OCI-LY3 (cell line): ENCODE results near the gene TSPO2.

Experiments
- H2AFZ ChIP-seq: fragments of 200-600, 300-600 bp; shearing (Covaris generic); 2 replicates; pipeline ENCODE4 v1.6.0; 2014; ENCODE audit warnings: antibody characterized with exemption, low read depth, low read length
- H3K27ac ChIP-seq: fragments of 200-600, 300-600 bp; sonication (generic); 2 replicates; pipeline ENCODE4 v1.5.1; 2014; ENCODE audit warnings: mild to moderate bottlenecking, low read length, moderate library complexity, mixed read lengths
- H3K27me3 ChIP-seq: fragments of 200-600, 300-600 bp; sonication (generic); 2 replicates; pipeline ENCODE4 v1.6.1; 2014; ENCODE audit warnings: low read depth, low read length, mixed read lengths
- H3K36me3 ChIP-seq: fragments of 200-600, 300-600 bp; sonication (generic); replicated peaks from 2 replicates; pipeline ENCODE3; 2014; ENCODE audit warnings: low read depth, low read length, mixed read lengths
- H3K4me1 ChIP-seq: fragments of 300-600, 200-600 bp; sonication (generic); 2 replicates; pipeline ENCODE4 v1.6.1; 2014; ENCODE audit warnings: low read length, mixed read lengths
- H3K4me2 ChIP-seq: fragments of 200-600, 300-600 bp; sonication (generic); 2 replicates; pipeline ENCODE4 v1.6.1; 2014; ENCODE audit warnings: low read length, mixed read lengths
- H3K4me3 ChIP-seq: fragments of 300-600, 200-600 bp; sonication (generic); 2 replicates; pipeline ENCODE4 v1.5.1; 2014; ENCODE audit warnings: antibody characterized with exemption, mild to moderate bottlenecking, low read length, moderate library complexity
- H3K79me2 ChIP-seq: fragments of 300-600, 200-600 bp; shearing (Covaris generic); 2 replicates; pipeline ENCODE4 v1.6.1; 2014; ENCODE audit warnings: mild to moderate bottlenecking, low read length, mixed read lengths
- H3K9ac ChIP-seq: fragments of 300-600, 200-600 bp; shearing (Covaris generic); 2 replicates; pipeline ENCODE4 v1.6.0; 2014; ENCODE audit warnings: mild to moderate bottlenecking, low read length, moderate library complexity
- H3K9me3 ChIP-seq: fragments of 200-600, 300-600 bp; shearing (Covaris generic); 2 replicates; pipeline ENCODE4 v1.6.1; 2014; ENCODE audit warnings: low read length, mixed read lengths; ENCODE audit not compliant: insufficient read depth
- H4K20me1 ChIP-seq: fragments of 200-600, 300-600 bp; sonication (generic); 2 replicates; pipeline ENCODE4 v1.6.1; 2016; ENCODE audit warnings: low read length, mixed read lengths; ENCODE audit not compliant: insufficient read depth
- CTCF ChIP-seq: fragments of 200-600, 300-600 bp; sonication (generic); IDR thresholded peaks from 2 replicates; pipeline ENCODE4 v1.5.1; 2014; ENCODE audit warnings: antibody characterized with exemption, low read length, low read depth
- EZH2phosphoT487 ChIP-seq: fragments of 200-600 bp; shearing (Covaris generic); IDR thresholded peaks from 2 replicates; pipeline ENCODE4 v1.6.1; 2018; ENCODE audit warnings: antibody characterized with exemption, mixed run types, low read depth

Gene TSPO2

DNA sequence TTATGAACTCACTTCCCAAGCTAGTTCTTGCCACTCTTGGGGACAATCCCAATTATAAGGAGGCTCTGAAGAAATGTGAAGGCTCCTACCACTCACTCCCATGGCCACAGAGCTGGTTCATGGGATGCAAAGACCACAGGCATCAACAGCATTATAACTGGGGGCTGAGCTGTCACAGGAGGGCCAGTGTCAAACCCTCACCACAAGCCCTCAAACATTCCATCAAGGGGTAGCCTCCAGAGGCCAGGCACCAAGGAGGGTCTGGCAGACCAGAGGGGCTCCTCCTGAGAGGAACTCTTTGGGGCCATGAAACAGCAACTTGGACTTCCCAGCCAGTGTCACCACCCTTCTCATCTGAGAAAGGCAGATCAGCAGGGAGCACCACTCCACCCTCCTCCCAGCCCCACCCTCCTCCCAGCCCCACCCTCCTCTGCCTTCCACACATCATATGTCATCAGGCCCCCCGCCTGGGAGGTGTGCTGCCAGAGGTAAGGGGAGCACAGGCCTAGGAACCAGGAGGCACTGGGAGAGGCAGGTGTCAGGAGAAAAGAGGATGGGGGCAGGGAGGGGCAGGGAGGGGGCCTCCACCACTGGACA is 1.2 kb upstream of the TSPO2 start:
- peak overlapping the region; percentile 55 for H3K4me2 ChIP-seq
- H3K27me3 ChIP-seq: peaks cover 23% of the 10 kb centered on the region; the same call in 1 of the 2 replicates
- TF ChIP-seq CTCF: no peak
- TF ChIP-seq EZH2phosphoT487: no peak
- no peak overlapping the region for H3K4me3 ChIP-seq
- H3K36me3 ChIP-seq: no peaks in the 10 kb centered on the region
- no peaks in the 10 kb centered on the region for H4K20me1 ChIP-seq
- no peak overlapping the region for H2AFZ ChIP-seq
- H3K27ac ChIP-seq: no peak overlapping the region
- no peaks in the 10 kb centered on the region for H3K9me3 ChIP-seq
- no peaks in the 10 kb centered on the region for H3K79me2 ChIP-seq
- H3K9ac ChIP-seq: no peak overlapping the region
- H3K4me1 ChIP-seq: peaks cover 18% of the 10 kb centered on the region

- TF ChIP-seq CTCF (no peak), EZH2phosphoT487 (no peak)
Observed at GRCh38 chr6:41043151-41043550, 884 bp downstream of the TSPO2 start.

GRCh38 chr6:41045664-41046063 is 3.4 kb downstream of the TSPO2 start:
- H3K4me2 ChIP-seq: no peak overlapping the region
- H3K9me3 ChIP-seq: no peaks in the 10 kb centered on the region
- H3K27ac ChIP-seq: no peak overlapping the region
- no peaks in the 10 kb centered on the region for H4K20me1 ChIP-seq
- H3K9ac ChIP-seq: no peak overlapping the region
- no peak overlapping the region for H3K4me3 ChIP-seq
- no peaks in the 10 kb centered on the region for H3K79me2 ChIP-seq
- peaks cover 4% of the 10 kb centered on the region for H3K4me1 ChIP-seq
- H2AFZ ChIP-seq: no peak overlapping the region
- H3K36me3 ChIP-seq: no peaks in the 10 kb centered on the region
- TF ChIP-seq EZH2phosphoT487 (no peak), CTCF (no peak)
- no peaks in the 10 kb centered on the region for H3K27me3 ChIP-seq

More at GRCh38 chr6:41043151-41043550, 884 bp downstream of the TSPO2 start:
- H2AFZ ChIP-seq: no peak overlapping the region
- H3K4me2 ChIP-seq: no peak overlapping the region
- H3K79me2 ChIP-seq: no peaks in the 10 kb centered on the region
- no peak overlapping the region for H3K27ac ChIP-seq
- no peaks in the 10 kb centered on the region for H4K20me1 ChIP-seq
- H3K36me3 ChIP-seq: no peaks in the 10 kb centered on the region
- no peak overlapping the region for H3K9ac ChIP-seq
- peaks cover 18% of the 10 kb centered on the region for H3K4me1 ChIP-seq
- 0 out of 2 replicates have a peak, but pooled peaks cover 6% of the 10 kb centered on the region for H3K27me3 ChIP-seq
- no peaks in the 10 kb centered on the region for H3K9me3 ChIP-seq
- H3K4me3 ChIP-seq: no peak overlapping the region

GRCh38 chr6:41046084-41046483 is 3.8 kb downstream of the TSPO2 start:
- H3K27ac ChIP-seq: no peak overlapping the region
- H3K4me2 ChIP-seq: no peak overlapping the region
- no peaks in the 10 kb centered on the region for H3K9me3 ChIP-seq
- H3K27me3 ChIP-seq: no peaks in the 10 kb centered on the region
- no peak overlapping the region for H3K4me3 ChIP-seq
- no peak for TF ChIP-seq CTCF
- no peak for TF ChIP-seq EZH2phosphoT487
- H3K36me3 ChIP-seq: no peaks in the 10 kb centered on the region
- H2AFZ ChIP-seq: no peak overlapping the region
- H3K4me1 ChIP-seq: peaks cover under 1% of the 10 kb centered on the region; the same call in 1 of the 2 replicates
- no peaks in the 10 kb centered on the region for H4K20me1 ChIP-seq
- H3K79me2 ChIP-seq: no peaks in the 10 kb centered on the region
- H3K9ac ChIP-seq: no peak overlapping the region
